ENCODE measurements around the gene MT1A. TPM values are rescaled to one million over a fixed set of nuclear protein-coding genes. Genes with fewer than 3 reads are reported as not detected.

MT1A gene
- total RNA-seq: not detected

GRCh38 chr16:56637814-56638750, at the start of gene MT1A:
Gene MT1A, plus strand, starts transcription at chr16:56638666. Its CDS starts 73 bp downstream, at chr16:56638739.

GRCh38 chr16:56589141-56590039, 49.1 kb upstream of the MT1A start, which contains the start of gene MT3:
Gene MT3, plus strand, starts transcription at chr16:56589528. Its CDS starts 63 bp downstream, at chr16:56589591.

GRCh38 chr16:56608043-56608875, 30.2 kb upstream of the MT1A start, which contains the start of gene MT2A:
Gene MT2A, plus strand, starts transcription at chr16:56608584. Its CDS starts 72 bp downstream, at chr16:56608656.

GRCh38 chr16:56625140-56625942, 13.1 kb upstream of the MT1A start, which contains the start of gene MT1E:
Gene MT1E, plus strand, starts transcription at chr16:56625781. Its CDS starts 71 bp downstream, at chr16:56625852.

GRCh38 chr16:56632156-56632847, 6.2 kb upstream of the MT1A start, which contains the start of gene MT1M:
Gene MT1M, plus strand, starts transcription at chr16:56632659. Its CDS starts 73 bp downstream, at chr16:56632732.

GRCh38 chr16:56651586-56651985, 13.1 kb downstream of the MT1A start, which contains the start of gene MT1B:
Gene MT1B, plus strand, starts transcription at chr16:56651886. Its CDS starts 68 bp downstream, at chr16:56651954.

GRCh38 chr16:56657555-56658326, 19.3 kb downstream of the MT1A start, which contains the start of gene MT1F:
Gene MT1F, plus strand, starts transcription at chr16:56657959. Its CDS starts 100 bp downstream, at chr16:56658059.

GRCh38 chr16:56667581-56668571, 29.4 kb downstream of the MT1A start, which contains the start of gene MT1G:
Gene MT1G, minus strand, starts transcription at chr16:56668065. Its CDS starts 72 bp downstream, at chr16:56667993.

GRCh38 chr16:56669005-56669839, 30.8 kb downstream of the MT1A start, which contains the start of gene MT1H:
Gene MT1H, plus strand, starts transcription at chr16:56669814. Its CDS starts 71 bp downstream, at chr16:56669885.

GRCh38 chr16:56681939-56682702, 43.7 kb downstream of the MT1A start, which contains the start of gene MT1X:
Gene MT1X, plus strand, starts transcription at chr16:56682470. Its CDS starts 71 bp downstream, at chr16:56682541.

Other genes with a start within 250 kb of the MT1A start
- 170 TPM for gene AMFR, start 213.1 kb upstream of the MT1A start, total RNA-seq
- 129 TPM for gene NUDT21, start 187.3 kb upstream of the MT1A start, total RNA-seq
- 70.2 TPM for gene OGFOD1, start 187.1 kb upstream of the MT1A start, total RNA-seq
- gene BBS2, start 118.6 kb upstream of the MT1A start, total RNA-seq: 97.5 TPM
- not detected for gene MT4, start 73.6 kb upstream of the MT1A start, total RNA-seq
- not detected for gene MT3, start 49.1 kb upstream of the MT1A start, total RNA-seq
- gene MT2A, start 30.1 kb upstream of the MT1A start, total RNA-seq: 2.6 TPM
- 3.1 TPM for gene MT1E, start 12.9 kb upstream of the MT1A start, total RNA-seq
- not detected for gene MT1M, start 6.0 kb upstream of the MT1A start, total RNA-seq
- gene MT1B, start 13.2 kb downstream of the MT1A start, total RNA-seq: not detected
- gene MT1F, start 19.3 kb downstream of the MT1A start, total RNA-seq: 0.77 TPM
- not detected for gene MT1G, start 29.4 kb downstream of the MT1A start, total RNA-seq
- not detected for gene MT1H, start 31.1 kb downstream of the MT1A start, total RNA-seq
- gene MT1X, start 43.8 kb downstream of the MT1A start, total RNA-seq: 28.3 TPM
- gene NUP93, start 91.5 kb downstream of the MT1A start, total RNA-seq: 81.0 TPM
- not detected for gene SLC12A3, start 226.5 kb downstream of the MT1A start, total RNA-seq